ENCODE measurements around the gene LSMEM2.
A peak's percentile ranks its signal among the peaks of the same experiment; 100 is the strongest.
"Not testable (repeated sequence)": the region's sequence is repeated elsewhere in the genome, so short reads cannot be mapped to it uniquely, and the experiment has no call there.

The LSMEM2 gene

DNA sequence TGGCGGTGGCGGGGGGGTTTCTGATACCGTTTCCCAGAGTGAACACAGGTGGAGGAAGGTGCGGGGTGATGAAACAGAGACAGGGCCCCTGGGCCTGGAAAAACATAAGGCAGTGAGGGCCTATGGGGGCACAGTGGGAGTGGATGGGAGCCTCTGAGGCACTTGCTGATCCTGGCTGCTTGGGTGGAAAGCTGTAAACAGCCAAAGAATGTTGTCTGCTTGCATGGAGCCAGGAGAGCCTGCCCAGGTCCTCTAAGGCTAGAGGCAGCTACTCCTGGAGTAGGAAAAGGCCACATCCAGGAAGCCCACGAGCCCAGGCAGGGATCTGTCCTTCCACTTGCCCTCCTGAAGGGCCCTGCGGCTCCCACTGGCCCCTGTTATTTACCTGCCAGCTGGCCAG, 12.9 kb upstream of the LSMEM2 start:
- DNase-seq, result no peak

DNA sequence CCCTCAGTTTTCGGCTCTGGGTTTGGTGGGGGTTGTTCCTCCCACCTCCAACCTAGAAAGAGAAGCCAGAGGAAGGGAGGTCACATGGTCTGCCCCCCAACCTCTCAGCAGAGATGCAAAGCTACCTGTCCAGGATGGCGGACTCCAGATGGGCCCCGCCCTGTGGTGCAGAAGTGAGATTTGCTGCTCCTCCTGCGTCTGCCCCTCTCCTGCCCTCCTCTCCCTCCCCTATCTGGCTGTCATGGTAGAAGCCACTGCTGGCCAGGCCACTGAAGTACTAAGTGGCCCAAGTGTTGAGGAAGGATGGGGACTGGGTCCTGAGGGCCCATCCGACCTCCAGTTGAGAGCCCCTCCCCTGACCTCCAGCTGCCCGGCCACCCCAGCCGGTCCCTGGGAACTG, 12.1 kb upstream of the LSMEM2 start:
- no peak for DNase-seq

DNA sequence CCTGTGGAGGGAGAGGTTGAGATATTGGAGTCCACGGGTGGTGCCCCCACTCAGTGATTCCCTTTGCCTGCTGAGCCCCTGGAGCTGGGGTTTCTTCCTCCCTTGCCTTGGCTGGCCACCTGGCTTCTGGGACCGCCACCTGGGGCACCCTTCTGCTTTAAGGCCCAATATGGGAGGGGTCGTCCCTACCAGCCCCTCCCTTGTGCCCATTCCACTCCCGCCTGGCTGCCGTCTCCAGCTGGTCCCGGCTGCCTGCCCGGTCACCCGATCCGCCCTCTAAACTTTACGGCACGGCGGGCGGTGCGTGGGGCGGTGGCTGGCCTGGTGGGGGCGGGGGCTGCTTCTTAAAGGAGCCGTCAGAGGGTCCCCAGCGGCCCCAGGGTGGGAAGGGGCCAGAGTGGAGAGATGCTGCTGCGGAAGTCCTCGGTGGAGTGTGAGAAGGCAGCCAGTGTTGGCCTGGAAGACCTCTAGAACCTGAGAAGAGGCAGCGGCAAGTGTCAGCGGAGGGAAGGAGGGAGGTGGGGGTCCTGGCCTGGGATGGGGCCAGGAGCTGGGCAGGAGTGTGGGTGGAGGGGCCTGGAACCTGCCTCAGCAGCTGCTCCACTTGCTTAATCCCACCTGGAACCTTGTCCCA, 11.5 kb upstream of the LSMEM2 start:
- no peak for DNase-seq

DNA sequence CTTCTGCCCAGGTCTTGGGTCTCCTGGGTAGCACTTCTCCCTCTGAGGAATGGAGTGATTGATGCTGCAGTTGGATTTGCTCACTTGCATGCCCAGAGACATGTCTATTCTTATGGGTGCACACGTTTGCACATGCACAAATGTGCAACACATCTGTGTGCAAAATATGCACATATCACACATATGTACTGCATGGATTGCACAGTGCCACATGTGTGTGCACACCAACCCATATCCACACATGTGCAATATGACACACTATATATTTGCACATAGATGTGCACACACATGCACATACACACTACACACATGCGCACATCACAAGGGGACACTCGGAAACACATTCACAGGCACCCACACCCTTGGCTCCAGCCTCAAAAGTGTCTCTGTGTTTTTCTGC, 10.6 kb upstream of the LSMEM2 start:
- no peak for DNase-seq

DNA sequence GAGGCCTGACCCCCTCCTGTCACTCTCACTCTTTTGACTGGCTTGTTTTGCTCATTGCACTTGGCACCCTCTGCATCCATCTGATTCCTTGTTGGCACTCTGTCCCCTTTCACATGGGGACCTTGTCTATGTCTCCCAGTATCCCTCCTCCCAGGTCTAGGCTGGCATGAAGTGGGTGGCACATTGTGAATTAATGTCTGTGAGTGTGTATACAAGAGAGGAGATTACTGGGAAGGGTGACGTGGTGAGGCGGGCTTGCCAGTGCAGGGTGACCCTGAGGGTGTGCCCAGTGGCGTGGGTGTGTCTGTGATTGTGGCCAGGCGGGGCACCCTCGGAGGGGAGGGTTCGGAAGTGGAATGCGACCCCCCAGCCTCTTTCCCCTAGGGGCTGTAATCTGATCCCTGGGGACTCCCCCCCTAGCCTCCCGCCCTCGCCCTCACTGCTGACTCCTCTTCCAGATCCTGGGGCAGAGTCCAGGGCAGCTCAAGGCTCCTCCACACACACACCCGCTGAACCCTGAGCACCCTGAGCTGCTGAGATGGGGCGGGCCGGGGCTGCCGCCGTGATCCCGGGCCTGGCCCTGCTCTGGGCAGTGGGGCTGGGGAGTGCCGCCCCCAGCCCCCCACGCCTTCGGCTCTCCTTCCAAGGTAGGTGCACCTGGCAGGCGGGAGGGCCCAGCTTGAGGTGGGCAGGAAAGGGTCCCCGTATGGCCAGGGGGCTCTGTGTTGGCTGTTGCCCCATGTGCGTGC, 10.0 kb upstream of the LSMEM2 start, which contains the start of gene SEMA3B:
Gene SEMA3B, plus strand, starts transcription at position 445 of the 749 bp plus-strand sequence. Its CDS starts 94 bp downstream, at position 539.
- DNase-seq, result peak; percentile 72

DNA sequence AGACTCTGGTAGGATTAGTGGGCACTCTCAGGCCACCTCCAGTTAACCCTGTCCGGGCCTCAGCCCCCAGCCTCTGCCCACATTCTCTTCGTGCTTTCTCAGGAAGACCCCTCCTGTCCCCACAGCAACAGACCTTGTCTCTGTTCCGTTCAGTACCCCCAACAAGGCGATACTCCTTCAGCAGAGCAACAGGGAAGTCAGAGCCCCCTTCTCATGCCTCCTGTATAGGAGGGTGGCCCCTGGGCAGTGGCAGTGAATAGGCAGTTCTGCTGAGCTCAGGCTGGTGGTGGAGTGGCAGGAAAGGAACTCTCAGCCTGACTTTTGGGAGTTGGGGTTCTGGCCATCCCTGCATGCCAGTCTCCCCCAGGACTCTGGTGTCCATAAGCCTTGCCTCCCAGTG, 9.4 kb upstream of the LSMEM2 start:
- DNase-seq, result no peak

DNA sequence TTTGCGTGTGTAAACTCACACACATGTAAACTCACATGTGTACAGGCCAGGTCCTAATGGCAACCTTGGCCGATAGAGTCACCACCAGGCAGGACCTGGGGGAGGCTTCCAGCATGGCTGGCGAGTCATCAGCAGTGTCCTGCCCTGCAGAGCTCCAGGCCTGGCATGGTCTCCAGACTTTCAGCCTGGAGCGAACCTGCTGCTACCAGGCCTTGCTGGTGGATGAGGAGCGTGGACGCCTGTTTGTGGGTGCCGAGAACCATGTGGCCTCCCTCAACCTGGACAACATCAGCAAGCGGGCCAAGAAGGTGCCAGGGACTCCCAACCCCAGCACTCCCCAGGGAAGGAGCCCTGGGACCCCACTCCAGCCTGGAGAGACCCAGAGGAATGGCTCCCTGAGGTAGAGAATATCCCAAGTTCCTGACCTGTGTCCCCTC, 8.9 kb upstream of the LSMEM2 start:
- DNase-seq, result peak; percentile 54

DNA sequence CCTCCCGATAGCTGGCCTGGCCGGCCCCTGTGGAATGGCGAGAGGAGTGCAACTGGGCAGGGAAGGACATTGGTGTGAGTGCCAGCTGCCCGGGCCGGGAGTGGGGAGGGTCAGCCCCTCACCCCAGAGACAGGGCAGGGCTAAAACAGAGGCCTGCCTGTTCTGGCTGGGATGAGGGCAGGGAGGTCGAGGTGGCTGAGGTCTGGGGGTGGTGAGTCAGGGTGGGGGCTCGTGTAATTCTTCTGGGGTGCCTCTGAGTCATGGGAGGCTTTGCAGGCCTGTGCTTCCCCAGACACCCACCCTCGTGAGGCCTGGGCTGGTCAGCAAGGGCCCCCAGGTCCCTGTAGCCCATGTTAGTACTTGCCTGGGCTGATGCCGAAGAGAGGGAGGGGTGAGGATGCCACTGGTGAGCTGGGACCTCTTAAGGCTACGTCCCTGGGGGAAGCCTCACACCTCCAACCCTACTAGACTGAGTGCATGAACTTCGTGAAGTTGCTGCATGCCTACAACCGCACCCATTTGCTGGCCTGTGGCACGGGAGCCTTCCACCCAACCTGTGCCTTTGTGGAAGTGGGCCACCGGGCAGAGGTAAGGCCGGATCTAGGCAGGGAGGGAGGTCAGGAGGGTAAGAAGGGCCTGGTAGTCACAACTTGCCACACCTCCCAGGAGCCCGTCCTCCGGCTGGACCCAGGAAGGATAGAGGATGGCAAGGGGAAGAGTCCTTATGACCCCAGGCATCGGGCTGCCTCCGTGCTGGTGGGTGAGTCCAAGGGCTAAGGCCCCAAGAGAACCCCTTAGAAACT, 8.3 kb upstream of the LSMEM2 start:
- DNase-seq, result no peak

DNA sequence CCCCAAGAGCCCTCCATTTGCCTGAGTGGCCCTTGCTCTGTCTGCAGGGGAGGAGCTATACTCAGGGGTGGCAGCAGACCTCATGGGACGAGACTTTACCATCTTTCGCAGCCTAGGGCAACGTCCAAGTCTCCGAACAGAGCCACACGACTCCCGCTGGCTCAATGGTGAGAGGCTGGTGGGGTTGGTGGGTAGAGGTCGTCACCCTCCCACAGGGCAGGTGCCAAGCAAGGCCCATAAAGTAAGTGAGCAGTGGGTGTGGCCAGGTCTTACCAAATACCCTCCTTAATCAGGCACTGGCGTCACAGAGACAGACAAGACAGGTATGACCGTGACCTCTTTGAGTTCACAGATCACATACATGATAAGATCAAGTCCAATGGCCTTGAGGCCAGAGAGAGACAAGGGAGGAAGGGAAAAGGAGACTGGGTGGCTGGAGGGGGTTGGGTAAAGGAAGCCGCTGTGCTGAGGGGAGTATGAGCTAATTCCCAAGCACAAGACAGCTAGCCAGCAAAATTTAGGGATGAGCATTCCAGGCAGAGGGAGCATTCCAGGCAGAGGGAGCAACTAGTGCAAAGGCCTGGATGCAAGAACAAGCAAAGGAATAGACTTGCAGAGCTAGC, 7.5 kb upstream of the LSMEM2 start:
- no peak for DNase-seq

DNA sequence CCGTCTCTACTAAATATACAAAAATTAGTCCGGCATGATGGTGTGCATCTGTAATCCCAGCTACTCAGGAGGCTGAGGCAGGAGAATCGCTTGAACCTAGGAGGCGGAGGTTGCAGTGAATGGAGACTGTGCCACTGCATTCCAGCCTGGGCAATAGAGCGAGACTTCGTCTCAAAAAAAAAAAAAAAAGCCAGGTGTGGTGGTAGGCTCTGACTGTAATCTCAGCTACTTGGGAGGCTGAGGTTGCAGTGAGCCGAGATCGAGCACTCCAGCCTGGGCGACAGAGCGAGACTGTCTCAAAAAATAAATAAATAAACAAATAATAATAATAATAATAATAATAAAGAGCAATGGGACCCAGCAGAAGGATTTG, 6.4 kb upstream of the LSMEM2 start:
- DNase-seq, result not testable (repeated sequence)

DNA sequence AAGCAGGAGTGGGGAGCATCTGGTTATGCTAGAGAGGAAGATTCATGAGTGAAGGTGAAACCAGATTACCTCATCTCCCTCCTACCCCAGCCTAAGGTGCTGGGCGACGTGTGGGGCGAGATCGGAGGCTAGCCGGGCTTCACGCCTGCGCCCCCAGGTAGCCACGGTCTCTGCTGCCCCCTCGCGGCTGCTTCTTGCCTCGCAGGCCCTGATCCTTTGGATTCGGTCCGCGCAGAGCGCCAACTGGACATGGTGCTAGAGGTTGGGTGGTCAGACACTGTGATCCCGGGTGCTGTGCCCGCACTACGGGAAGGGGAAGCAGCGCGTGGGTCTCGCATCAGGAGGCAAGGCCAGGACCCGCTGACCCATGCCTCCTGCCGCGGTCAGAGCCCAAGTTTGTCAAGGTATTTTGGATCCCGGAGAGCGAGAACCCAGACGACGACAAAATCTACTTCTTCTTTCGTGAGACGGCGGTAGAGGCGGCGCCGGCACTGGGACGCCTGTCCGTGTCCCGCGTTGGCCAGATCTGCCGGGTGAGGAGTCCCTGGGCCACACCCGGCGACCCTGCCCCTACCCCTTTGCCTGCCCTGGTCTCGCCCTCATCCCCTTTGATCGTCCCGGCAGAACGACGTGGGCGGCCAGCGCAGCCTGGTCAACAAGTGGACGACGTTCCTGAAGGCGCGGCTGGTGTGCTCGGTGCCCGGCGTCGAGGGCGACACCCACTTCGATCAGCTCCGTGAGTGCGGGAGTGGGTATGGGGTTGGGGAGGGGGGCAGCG, 5.8 kb upstream of the LSMEM2 start:
- peak; percentile 85 for DNase-seq

DNA sequence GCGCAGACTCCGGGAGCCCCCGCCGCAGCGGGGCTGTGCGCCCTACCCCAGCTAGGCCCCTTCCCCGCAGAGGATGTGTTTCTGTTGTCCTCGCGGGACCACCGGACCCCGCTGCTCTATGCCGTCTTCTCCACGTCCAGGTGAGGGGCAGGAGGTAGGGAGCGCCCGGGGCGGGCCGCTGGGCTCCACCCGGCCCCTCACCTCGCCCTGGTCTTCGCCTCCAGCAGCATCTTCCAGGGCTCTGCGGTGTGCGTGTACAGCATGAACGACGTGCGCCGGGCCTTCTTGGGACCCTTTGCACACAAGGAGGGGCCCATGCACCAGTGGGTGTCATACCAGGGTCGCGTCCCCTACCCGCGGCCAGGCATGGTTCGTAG, 5.2 kb upstream of the LSMEM2 start:
- no peak for DNase-seq

DNA sequence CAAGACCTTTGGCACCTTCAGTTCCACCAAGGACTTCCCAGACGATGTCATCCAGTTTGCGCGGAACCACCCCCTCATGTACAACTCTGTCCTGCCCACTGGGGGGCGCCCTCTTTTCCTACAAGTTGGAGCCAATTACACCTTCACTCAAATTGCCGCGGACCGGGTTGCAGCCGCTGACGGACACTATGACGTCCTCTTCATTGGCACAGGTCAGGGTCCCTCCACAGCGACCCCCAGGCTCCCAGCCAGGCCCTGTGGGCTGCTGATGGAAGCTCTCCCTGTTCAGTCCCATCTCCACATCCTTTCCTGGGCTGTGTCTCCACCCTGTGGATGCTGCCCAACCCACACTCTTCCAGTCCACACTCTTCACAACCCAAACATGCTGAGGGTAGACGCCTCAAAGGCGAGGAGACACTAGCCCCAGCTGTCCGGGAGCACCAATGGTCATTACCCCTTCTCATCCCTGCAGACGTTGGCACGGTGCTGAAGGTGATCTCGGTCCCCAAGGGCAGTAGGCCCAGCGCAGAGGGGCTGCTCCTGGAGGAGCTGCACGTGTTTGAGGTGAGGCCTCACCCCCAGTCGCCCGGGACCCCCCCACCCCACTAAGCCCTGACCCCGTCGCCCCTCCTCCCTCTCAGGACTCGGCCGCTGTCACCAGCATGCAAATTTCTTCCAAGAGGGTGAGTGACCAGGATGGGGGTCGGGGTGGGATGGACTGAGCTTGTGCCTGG, 4.3 kb upstream of the LSMEM2 start:
- peak; percentile 33 for DNase-seq

DNA sequence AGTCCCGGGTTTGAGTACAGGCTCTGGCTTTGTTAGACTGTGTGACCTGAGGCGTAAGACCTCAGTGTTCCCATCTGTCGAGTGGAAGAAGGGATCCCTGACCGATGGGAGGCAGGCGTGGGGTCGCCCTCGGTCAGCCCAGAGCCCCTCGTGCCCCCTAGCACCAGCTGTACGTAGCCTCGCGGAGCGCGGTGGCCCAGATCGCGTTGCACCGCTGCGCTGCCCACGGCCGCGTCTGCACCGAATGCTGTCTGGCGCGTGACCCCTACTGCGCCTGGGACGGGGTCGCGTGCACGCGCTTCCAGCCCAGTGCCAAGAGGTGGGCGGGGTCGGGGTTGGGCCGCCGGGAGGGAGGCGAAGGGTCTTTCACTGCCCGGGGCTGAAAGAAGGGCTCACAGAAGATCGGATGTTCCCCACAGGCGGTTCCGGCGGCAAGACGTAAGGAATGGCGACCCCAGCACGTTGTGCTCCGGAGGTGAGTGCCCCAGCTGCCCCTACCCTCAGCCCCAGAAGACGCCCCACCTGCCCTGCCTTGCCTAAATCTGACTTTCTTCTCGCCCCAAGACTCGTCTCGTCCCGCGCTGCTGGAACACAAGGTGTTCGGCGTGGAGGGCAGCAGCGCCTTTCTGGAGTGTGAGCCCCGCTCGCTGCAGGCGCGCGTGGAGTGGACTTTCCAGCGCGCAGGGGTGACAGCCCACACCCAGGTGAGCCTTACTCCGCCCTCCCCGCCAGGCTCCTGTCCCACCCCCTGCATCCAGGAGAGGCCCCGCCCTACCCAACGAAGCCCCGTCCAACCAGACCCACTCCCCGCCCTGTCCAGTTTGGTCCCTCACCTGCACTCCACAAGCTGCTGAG, 3.5 kb upstream of the LSMEM2 start:
- DNase-seq, result no peak

DNA sequence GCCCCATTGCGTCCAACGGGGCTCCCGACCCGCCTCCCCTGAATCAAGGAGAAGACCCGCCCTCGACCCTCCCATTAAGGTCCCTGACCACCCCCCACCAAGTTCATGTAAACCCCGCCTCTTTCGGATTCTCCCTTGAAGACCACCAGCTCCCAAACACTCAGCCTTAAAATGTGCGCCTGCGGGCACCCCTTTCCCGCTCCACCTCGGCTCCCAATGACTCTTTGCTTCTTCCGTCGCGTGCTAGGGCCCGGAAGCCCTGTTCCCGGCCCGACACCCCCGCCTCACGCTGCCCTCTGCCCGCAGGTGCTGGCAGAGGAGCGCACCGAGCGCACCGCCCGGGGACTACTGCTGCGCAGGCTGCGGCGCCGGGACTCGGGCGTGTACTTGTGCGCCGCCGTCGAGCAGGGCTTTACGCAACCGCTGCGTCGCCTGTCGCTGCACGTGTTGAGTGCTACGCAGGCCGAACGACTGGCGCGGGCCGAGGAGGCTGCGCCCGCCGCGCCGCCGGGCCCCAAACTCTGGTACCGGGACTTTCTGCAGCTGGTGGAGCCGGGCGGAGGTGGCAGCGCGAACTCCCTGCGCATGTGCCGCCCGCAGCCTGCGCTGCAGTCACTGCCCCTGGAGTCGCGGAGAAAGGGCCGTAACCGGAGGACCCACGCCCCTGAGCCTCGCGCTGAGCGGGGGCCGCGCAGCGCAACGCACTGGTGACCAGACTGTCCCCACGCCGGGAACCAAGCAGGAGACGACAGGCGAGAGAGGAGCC, 2.7 kb upstream of the LSMEM2 start:
- no peak for DNase-seq

DNA sequence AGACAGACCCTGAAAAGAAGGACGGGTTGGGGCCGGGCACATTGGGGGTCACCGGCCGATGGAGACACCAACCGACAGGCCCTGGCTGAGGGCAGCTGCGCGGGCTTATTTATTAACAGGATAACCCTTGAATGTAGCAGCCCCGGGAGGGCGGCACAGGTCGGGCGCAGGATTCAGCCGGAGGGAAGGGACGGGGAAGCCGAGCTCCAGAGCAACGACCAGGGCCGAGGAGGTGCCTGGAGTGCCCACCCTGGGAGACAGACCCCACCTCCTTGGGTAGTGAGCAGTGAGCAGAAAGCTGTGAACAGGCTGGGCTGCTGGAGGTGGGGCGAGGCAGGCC, 2.2 kb upstream of the LSMEM2 start:
- no peak for DNase-seq

DNA sequence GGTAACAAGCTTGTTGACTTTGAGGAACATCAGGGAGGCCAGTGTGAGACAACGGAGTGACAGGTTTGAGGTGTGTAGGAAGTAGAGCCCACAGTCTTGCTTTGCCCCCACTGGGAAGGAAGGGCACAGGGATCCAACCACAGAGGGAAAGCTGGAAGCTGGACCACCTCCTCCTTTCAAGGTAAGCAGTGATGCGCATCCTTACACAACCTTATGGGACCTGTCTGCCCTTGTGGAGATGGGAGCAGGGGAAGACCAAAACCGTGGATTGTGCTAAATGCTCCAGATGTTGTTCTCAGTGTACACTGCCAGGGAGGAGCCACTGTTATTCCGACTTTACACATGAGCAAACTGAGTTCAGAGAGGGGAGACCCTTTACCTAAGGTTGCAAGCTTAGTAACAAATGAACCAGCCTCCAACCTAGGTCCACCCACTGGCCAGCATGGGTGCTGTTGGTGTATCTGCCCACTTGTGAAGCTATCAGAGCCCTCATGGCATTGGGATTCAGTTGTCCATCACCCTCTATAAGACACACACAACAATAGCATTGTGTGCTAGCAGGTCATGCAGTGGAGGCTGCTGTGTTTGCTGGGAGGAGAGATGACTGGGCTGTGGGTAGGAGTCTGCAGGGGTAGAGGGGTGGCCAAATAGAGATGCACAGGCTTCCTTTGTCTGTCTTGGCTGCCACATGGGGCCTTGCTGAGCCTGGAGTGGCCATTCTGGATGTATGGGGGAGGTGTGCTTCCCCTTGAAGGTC, 586 bp upstream of the LSMEM2 start:
- DNase-seq, result no peak

DNA sequence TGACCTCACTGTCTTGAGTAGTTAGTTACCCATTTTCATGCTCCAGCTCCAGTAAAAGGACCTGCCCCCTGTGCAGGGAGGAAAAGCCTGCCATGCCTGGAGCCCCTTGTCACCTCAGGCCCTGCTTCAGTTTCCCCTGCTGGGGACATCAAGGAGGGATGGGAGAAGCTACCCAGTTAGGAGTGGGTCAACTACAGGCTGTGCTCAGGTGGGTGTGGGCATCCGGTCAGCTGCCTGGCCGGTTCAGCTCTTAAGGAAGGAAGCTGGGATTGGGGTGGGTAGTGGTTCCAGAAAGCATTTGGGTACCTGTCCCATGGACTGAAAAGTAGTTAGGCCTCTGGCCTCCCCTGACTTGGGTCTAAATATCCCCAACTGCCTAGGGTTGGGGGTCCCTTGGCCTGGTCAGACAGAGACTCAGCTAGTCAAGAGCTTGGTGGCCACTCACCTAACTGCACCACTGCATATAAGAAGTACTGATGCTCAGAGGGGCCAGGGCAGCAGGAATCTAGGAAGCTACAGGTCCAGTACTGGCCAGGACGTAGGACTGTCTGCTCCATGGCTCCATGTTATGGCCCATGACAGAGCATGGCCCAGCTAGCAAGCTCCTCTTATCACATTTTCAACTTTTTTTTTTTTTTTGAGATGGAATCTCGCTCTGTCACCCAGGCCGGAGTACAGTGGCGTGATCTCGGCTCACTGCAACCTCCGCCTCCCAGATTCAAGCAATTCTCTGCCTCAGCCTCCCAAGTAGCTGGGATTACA, 549 bp downstream of the LSMEM2 start:
- no peak for DNase-seq

DNA sequence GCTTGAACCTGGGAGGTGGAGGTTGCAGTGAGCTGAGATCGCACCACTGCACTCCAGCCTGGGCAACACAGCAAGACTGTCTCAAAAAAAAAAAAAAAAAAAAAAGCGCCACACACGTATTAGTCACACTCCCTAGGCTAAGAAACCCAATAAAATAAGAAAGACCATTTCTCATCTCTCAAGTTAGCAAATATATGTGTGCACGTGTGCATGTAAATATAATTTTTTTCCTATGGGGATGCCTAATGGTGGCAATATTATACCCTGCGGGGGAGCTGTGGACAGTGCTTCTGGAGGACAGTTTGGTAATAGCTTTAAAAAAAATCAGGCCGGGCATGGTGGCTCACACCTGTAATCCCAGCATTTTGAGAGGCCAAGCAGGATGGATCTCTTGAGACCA, 5.2 kb downstream of the LSMEM2 start:
- DNase-seq, result not testable (repeated sequence)
